ENCODE data around the gene LST1.

GRCh38 chr6:31568537-31568961 is 17.5 kb upstream of the LST1 start:
- no peak for TF ChIP-seq CTCF (conservative IDR thresholded peaks at IDR 0.05)
- no peak for TF ChIP-seq EZH2 (IDR thresholded peaks at IDR 0.05; ENCODE audit: low read depth)

Measured in PC-9 (cell line).